T-helper 17 cell (primary cell): ENCODE results near the gene CKAP4. TPM values are rescaled to one million over a fixed set of nuclear protein-coding genes. Genes with fewer than 3 reads are reported as not detected.

ENCODE experiments used
- ATAC-seq: fragments of 150-1000 bp; cut with Tn5 transposase; 2 replicates; pipeline ENCODE4 v1.10.0; 2021; ENCODE audit warnings: mild to moderate bottlenecking, moderate library complexity
- DNase-seq, 3 donors: peaks; one replicate each; pipeline versions ENCODE4 v3.0.0 to v3.0.0-alpha.2; 2020 to 2021
- H3K9me3 ChIP-seq: one replicate; pipeline ENCODE4 v1.7.0; 2013; ENCODE audit warnings: low read length, mild to moderate bottlenecking; ENCODE audit not compliant: control insufficient read depth, poor library complexity, severe bottlenecking
- H3K27ac Mint-ChIP-seq: one replicate; pipeline ENCODE4 v1.8.0; 2022; ENCODE audit warnings: mild to moderate bottlenecking, moderate library complexity, mixed read lengths
- H3K27me3 Mint-ChIP-seq: one replicate; pipeline ENCODE4 v1.8.0; 2022; ENCODE audit warnings: mixed read lengths
- H3K36me3 Mint-ChIP-seq: one replicate; pipeline ENCODE4 v1.8.0; 2022; ENCODE audit warnings: low read depth, mixed read lengths
- H3K4me1 Mint-ChIP-seq: one replicate; pipeline ENCODE4 v1.8.0; 2022; ENCODE audit warnings: mild to moderate bottlenecking, mixed read lengths
- H3K4me3 Mint-ChIP-seq: one replicate; pipeline ENCODE4 v1.8.0; 2022; ENCODE audit warnings: mild to moderate bottlenecking, moderate library complexity, mixed read lengths
- total RNA-seq, 4 donors: library from RNA in 2 of 4; stranded (reverse) in 2 of 4; gene quantifications; one replicate each; pipeline ENCODE4 v1.2.3 and lab custom pipeline; 2022 to 2026

Gene CKAP4
- total RNA-seq, 2 donors from 2014 or later: 12.4 to 14.4 TPM

- no peak overlapping the region for H3K27ac Mint-ChIP-seq
- ATAC-seq: no peak
Measured at GRCh38 chr12:106224355-106224706, 23.5 kb downstream of the CKAP4 start.

GRCh38 chr12:106223485-106224354 lies 24.1 kb downstream of the CKAP4 start:
- ATAC-seq (peak; percentile 57), DNase-seq (peak; percentile 34 to 73 (median 51))
- Mint-ChIP-seq H3K4me1 (peaks cover 24% of the 10 kb centered on the region), H3K27me3 (peaks cover 29% of the 10 kb centered on the region), H3K4me3 (no peak overlapping the region), H3K36me3 (peaks cover 5% of the 10 kb centered on the region), H3K27ac (no peak overlapping the region)
- H3K9me3 ChIP-seq: no peaks in the 10 kb centered on the region

More at GRCh38 chr12:106224355-106224706, 23.5 kb downstream of the CKAP4 start:
- H3K36me3 Mint-ChIP-seq: peaks cover 5% of the 10 kb centered on the region
- peaks cover 24% of the 10 kb centered on the region for H3K27me3 Mint-ChIP-seq
- H3K9me3 ChIP-seq: no peaks in the 10 kb centered on the region
- no peak overlapping the region for H3K4me3 Mint-ChIP-seq
- H3K4me1 Mint-ChIP-seq: peaks cover 24% of the 10 kb centered on the region
- no peak for DNase-seq

- ATAC-seq (no peak), DNase-seq (no peak)
- H3K36me3 Mint-ChIP-seq: peaks cover 8% of the 10 kb centered on the region
- H3K4me1 Mint-ChIP-seq: peaks cover 12% of the 10 kb centered on the region
- no peak overlapping the region for H3K4me3 Mint-ChIP-seq
- no peak overlapping the region for H3K27ac Mint-ChIP-seq
- H3K9me3 ChIP-seq: peaks cover 7% of the 10 kb centered on the region
- peaks cover 41% of the 10 kb centered on the region for H3K27me3 Mint-ChIP-seq
Measured at GRCh38 chr12:106220536-106220935, 27.3 kb downstream of the CKAP4 start.

- peaks cover 9% of the 10 kb centered on the region for H3K4me1 Mint-ChIP-seq
- H3K4me3 Mint-ChIP-seq: no peak overlapping the region
- DNase-seq (no peak), ATAC-seq (no peak)
- H3K9me3 ChIP-seq: peaks cover 7% of the 10 kb centered on the region
- H3K27me3 Mint-ChIP-seq: peaks cover 51% of the 10 kb centered on the region
- H3K27ac Mint-ChIP-seq: no peak overlapping the region
- H3K36me3 Mint-ChIP-seq: peaks cover 8% of the 10 kb centered on the region
Measured at GRCh38 chr12:106219043-106219442, 28.8 kb downstream of the CKAP4 start.

- Mint-ChIP-seq H3K27me3 (peaks cover 63% of the 10 kb centered on the region), H3K36me3 (peaks cover 8% of the 10 kb centered on the region), H3K4me1 (peaks cover 8% of the 10 kb centered on the region), H3K27ac (no peak overlapping the region), H3K4me3 (no peak overlapping the region)
- peaks cover 7% of the 10 kb centered on the region for H3K9me3 ChIP-seq
- no peak for ATAC-seq
- no peak for DNase-seq
Measured at GRCh38 chr12:106217706-106218105, 30.1 kb downstream of the CKAP4 start.

- peaks cover 61% of the 10 kb centered on the region for H3K27me3 Mint-ChIP-seq
Measured at GRCh38 chr12:106214571-106214970, 33.2 kb downstream of the CKAP4 start.

GRCh38 chr12:106213662-106214061 lies 34.2 kb downstream of the CKAP4 start:
- H3K27me3 Mint-ChIP-seq: peaks cover 55% of the 10 kb centered on the region
- ATAC-seq (no peak), DNase-seq (no peak)
- H3K4me1 Mint-ChIP-seq: no peaks in the 10 kb centered on the region
- peaks cover 5% of the 10 kb centered on the region for H3K36me3 Mint-ChIP-seq
- H3K27ac Mint-ChIP-seq: no peak overlapping the region
- H3K9me3 ChIP-seq: peaks cover 7% of the 10 kb centered on the region
- no peak overlapping the region for H3K4me3 Mint-ChIP-seq

More at GRCh38 chr12:106214571-106214970, 33.2 kb downstream of the CKAP4 start:
- ATAC-seq (no peak), DNase-seq (no peak)
- peaks cover 7% of the 10 kb centered on the region for H3K9me3 ChIP-seq
- peaks cover 5% of the 10 kb centered on the region for H3K36me3 Mint-ChIP-seq
- H3K4me1 Mint-ChIP-seq: no peaks in the 10 kb centered on the region
- H3K4me3 Mint-ChIP-seq: no peak overlapping the region
- no peak overlapping the region for H3K27ac Mint-ChIP-seq

- Mint-ChIP-seq H3K27ac (no peak overlapping the region), H3K36me3 (peaks cover 5% of the 10 kb centered on the region), H3K27me3 (peaks cover 55% of the 10 kb centered on the region), H3K4me1 (no peaks in the 10 kb centered on the region), H3K4me3 (no peak overlapping the region)
- H3K9me3 ChIP-seq: no peaks in the 10 kb centered on the region
- DNase-seq: no peak
- ATAC-seq: no peak
Measured at GRCh38 chr12:106211973-106212372, 35.8 kb downstream of the CKAP4 start.

- DNase-seq (no peak), ATAC-seq (no peak)
- peaks cover 6% of the 10 kb centered on the region for H3K27me3 Mint-ChIP-seq
- no peak overlapping the region for H3K4me3 Mint-ChIP-seq
- H3K36me3 Mint-ChIP-seq: peaks cover 4% of the 10 kb centered on the region
- no peaks in the 10 kb centered on the region for H3K9me3 ChIP-seq
- no peak overlapping the region for H3K27ac Mint-ChIP-seq
- no peaks in the 10 kb centered on the region for H3K4me1 Mint-ChIP-seq
Measured at GRCh38 chr12:106205208-106206069, 42.4 kb downstream of the CKAP4 start.

GRCh38 chr12:106204312-106204711 lies 43.5 kb downstream of the CKAP4 start:
- H3K9me3 ChIP-seq: no peaks in the 10 kb centered on the region
- no peak for ATAC-seq
- no peaks in the 10 kb centered on the region for H3K4me1 Mint-ChIP-seq
- H3K27ac Mint-ChIP-seq: no peak overlapping the region
- H3K27me3 Mint-ChIP-seq: peaks cover 2% of the 10 kb centered on the region
- H3K36me3 Mint-ChIP-seq: peaks cover 2% of the 10 kb centered on the region
- DNase-seq: no peak
- no peak overlapping the region for H3K4me3 Mint-ChIP-seq

- no peak overlapping the region for H3K4me3 Mint-ChIP-seq
Measured at GRCh38 chr12:106197906-106198623, 49.8 kb downstream of the CKAP4 start.

GRCh38 chr12:106195621-106196027 lies 52.2 kb downstream of the CKAP4 start:
- Mint-ChIP-seq H3K27ac (no peak overlapping the region), H3K4me1 (no peaks in the 10 kb centered on the region), H3K4me3 (no peak overlapping the region), H3K27me3 (peaks cover 36% of the 10 kb centered on the region), H3K36me3 (no peaks in the 10 kb centered on the region)
- no peaks in the 10 kb centered on the region for H3K9me3 ChIP-seq
- DNase-seq (no peak), ATAC-seq (no peak)

More at GRCh38 chr12:106197906-106198623, 49.8 kb downstream of the CKAP4 start:
- ATAC-seq: no peak
- H3K9me3 ChIP-seq: no peaks in the 10 kb centered on the region
- H3K36me3 Mint-ChIP-seq: no peaks in the 10 kb centered on the region
- H3K4me1 Mint-ChIP-seq: no peaks in the 10 kb centered on the region
- no peak for DNase-seq
- peaks cover 32% of the 10 kb centered on the region for H3K27me3 Mint-ChIP-seq
- no peak overlapping the region for H3K27ac Mint-ChIP-seq

- no peaks in the 10 kb centered on the region for H3K36me3 Mint-ChIP-seq
- H3K4me1 Mint-ChIP-seq: no peaks in the 10 kb centered on the region
- H3K27me3 Mint-ChIP-seq: peaks cover 41% of the 10 kb centered on the region
- ATAC-seq: no peak
- no peaks in the 10 kb centered on the region for H3K9me3 ChIP-seq
- H3K4me3 Mint-ChIP-seq: no peak overlapping the region
- DNase-seq: no peak
- no peak overlapping the region for H3K27ac Mint-ChIP-seq
Measured at GRCh38 chr12:106194351-106194750, 53.5 kb downstream of the CKAP4 start.
